GM18505 (cell line): ENCODE results near the gene EDEM1.

Experiments
- ATAC-seq: cut with Tn5 transposase; IDR thresholded peaks from one replicate; pipeline ENCODE4 v1.9.1; 2021; ENCODE audit not compliant: unreplicated experiment
- POLR2A ChIP-seq: IDR thresholded peaks from 4 replicates; pipeline ENCODE4 v1.6.1; 2011; ENCODE audit warnings: borderline replicate concordance; ENCODE audit not compliant: insufficient read depth, insufficient read length; ENCODE audit errors: extremely low read depth

The EDEM1 gene

DNA sequence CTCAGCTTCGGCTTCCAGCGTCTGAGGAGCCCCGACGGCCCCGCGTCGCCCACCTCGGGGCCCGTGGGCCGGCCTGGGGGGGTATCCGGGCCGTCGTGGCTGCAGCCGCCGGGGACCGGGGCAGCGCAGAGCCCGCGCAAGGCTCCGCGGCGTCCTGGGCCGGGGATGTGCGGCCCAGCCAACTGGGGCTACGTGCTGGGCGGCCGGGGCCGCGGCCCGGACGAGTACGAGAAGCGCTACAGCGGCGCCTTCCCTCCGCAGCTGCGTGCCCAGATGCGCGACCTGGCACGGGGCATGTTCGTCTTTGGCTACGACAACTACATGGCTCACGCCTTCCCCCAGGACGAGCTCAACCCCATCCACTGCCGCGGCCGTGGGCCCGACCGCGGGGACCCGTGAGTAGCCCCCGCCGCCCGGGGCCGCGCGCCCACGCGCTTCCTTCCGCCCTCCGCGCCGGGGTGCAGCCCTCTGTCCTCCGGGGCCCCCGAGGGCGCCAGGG lies 462 bp downstream of the EDEM1 start:
- TF ChIP-seq POLR2A: no peak
- ATAC-seq: peak; percentile 10

DNA sequence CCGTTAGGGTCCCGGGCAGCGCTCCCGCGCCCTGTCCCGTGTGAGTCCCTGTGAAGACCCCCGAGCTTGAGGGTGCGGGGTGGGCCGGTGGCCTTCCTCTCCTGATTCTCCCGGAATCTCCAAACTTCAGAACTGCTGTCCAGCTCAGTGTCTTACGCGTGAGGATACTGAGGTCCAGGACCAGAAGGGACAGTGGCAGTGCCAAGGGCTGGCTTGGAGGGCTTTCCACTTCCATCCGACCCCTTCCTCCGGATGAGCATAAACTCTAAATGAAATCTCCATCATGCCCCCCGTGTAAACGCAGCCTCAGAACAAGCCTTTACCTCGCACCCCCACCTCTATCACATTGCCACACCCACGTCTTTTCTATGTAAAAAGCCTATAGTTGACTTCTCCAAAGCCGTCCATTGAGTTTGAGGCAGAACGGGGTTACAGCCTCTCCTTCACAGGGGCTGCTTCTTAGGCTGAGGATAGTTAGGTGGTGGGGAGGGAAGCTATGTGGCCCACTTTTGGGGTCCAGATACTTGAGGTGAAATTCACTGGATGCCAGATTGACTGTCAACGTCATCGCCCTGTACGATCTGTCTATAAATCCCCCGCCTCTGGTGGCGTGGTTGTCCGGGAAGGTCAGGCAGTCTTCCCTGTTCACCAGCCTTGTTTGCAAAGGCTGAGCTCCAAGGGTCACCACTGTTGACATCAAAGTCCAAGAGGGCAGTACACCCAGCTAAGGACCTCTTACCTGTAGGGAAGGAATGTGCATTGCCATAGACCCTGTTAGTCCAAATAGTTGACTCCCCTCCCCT lies 1.1 kb downstream of the EDEM1 start:
- peak; percentile 53 for TF ChIP-seq POLR2A
- no peak for ATAC-seq

DNA sequence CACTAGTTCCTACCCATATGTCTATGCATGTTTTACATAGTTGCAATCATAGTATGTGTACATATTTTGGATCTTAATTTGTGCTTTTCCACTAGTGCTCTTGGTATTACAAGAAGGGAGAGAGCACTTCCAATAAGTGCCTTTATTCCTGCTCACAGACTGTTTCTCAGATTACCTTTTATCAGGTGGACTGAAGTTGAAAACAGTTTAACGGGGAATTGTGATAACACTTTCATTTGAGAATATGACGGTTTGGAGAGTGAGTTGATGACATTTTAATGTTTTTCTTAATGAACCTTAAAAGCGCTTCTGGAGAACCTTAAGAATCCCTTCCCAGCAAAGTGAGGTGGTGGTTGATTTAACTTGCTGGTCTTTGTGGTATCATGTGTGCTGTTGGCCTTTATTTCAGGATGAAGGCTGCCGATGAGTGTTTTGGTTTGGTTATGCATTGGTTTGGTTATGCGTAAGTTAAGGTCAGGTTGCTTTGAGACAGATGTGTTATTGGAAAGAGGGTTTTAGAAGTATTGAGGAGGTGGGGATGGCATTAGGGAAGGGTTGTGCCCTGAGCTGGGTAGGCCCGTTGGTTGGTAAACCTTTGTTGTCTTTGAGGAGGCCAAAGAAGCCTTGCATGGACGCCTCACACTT lies 2.8 kb downstream of the EDEM1 start:
- peak; percentile 18 for TF ChIP-seq POLR2A
- no peak for ATAC-seq

DNA sequence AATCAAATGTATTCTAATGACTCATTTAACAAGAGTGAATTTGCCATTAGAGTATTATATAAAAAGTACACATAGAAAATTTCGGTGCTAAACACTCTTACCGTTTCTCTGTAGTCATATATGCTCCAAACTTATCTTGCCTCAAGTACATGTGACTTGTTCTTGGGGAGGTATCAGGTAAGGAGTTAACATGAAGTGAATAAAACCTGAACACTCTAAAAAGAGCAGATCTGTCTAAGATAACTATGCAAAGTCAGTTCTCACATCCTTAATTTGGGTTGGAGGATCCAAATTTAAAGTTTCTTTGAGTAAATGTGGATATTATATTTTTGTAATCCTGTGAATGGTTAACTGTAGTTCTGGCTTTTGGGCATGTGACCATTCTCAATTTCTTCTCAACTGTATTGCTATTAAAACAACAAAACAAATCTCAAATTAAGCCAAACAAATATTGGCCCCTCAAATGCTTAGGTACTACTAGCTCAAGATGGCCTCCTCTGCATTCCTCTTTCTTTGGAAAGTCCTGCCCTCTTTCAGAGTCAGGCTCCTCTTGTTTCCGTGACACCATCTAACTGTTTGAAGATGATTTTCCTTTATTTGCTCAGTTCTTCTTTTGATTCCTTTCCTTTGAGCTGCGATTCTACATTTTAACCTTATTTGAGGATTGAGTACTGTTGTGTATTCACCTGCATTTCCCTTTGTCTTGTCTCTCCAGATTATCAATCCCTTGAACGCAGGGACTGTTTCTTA lies 4.2 kb downstream of the EDEM1 start:
- no peak for ATAC-seq
- peak; percentile 43 for TF ChIP-seq POLR2A

DNA sequence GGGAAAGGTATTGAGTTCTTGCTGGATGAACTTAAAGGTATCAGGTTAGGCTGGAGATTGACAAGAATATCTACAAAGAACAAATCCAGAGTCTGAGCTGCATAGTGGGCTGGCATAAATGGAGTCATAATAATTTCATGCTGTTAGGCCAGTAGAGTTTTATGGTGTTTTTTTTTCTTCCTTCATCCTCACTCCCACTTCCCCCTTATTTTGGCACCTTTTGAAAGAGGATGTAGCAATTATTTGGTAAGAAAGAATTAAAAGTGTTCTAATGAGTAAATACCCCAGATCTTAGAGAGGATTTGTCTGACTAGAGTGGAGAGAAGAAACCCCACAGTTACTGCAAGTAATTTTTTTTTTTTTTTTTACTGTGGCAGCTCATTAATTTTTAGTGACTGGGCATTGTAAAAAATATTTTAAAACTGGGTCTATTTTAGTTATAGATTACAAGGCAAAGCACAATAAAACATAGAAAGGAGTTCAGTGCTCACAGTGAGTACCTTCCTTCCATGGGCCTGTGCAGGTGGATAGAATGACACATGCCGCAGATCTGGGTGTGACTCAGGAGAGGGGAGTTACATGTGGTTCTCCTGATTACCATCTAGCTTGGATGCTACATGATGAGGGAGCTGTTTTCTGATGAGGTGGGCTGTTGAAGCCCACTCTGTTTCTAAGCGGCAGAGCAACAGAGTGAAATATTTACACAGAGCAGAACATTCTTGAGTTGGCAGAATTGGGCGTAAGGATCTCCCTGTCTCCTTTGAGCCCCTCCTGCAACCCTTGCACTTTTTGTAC lies 5.3 kb downstream of the EDEM1 start:
- no peak for ATAC-seq
- TF ChIP-seq POLR2A: no peak

DNA sequence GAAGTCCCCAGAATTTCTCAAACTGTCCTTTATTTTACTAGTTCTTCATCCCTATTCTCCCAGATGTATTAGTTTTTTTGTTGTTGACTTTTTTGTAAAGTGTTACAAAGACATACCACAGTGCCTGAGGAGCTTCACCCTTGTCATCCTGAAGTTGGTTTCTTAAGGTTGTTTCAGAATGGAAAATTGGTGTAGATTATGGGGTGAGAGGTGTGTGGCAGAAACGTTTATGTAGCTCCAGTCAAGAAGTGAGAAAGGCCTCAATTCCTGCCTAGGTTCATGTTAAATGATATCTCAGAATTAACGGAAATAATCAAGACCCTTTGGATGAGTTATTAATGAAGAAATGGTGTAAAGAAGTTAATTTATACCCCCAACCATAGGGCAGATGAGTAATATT lies 6.8 kb downstream of the EDEM1 start:
- no peak for ATAC-seq
- TF ChIP-seq POLR2A: no peak

DNA sequence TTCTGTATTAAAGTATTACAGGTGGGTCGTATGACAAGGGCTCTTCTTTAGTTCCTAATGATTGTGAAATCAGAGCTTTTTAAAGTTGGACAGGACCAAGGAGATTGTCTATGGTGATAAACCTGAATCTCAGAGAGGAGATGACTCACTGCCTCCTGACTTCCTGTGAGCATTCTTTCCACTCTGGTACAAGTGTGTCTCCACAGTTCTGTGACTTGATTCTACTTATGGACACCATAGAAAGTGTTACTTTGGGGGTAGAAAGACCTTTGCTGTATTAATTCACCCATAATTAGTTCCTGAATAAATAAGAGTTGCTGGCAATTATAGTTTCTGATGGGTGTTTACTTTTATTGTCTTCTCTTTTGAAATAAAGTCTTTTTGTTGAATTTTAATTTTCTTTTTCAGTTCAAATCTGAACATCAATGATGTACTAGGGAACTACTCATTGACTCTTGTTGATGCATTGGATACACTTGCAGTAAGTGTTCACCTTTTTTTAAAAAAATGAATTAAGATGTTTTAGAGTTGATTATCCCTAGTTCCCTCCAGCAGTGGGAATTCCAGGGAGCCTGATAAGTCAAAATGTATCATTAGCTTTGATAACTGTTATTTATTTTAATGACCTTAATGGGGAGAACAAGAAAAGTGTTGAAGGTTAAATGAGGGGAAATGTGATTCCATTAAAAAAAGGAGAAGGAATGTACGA lies 7.4 kb downstream of the EDEM1 start:
- TF ChIP-seq POLR2A: no peak
- ATAC-seq: peak; percentile 43

DNA sequence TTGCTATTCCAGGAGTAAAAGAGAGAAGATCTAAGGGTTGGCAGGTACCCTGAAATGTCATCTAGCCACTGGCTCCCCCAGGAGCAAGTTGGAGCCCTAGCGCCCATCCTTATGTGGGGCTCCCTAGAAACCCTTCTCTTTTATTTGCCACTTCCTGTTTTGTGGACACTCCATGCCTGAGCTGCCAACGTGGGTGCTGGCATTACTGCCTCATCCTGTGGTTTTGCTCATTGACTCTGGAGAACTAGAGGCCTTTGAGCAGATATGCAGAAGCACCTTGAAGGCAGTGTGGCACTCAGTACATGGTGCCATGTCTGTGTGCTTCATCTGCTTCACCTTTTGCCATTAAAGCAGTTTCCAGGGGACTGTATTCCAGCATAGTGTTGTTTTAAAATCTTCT lies 8.1 kb downstream of the EDEM1 start:
- no peak for ATAC-seq
- TF ChIP-seq POLR2A: peak; percentile 15

DNA sequence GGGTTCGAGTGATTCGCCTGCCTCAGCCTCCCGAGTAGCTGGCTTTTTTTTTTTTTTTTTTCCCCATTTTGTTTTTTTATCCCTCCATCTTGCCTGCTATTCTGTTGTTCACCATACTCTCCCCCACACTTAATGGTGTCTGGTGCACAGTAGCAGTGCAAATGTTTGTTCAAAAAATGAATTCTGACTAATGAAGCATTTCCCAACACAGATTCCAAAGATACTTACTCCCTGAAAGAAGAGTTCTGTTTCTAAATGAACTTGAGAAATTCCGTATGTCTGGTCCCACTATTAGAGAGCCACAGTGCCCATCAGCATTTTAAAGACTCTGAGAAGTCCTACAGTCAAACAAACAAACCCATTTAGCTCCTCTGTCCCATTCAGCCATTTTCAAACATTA lies 9.5 kb downstream of the EDEM1 start:
- ATAC-seq: no peak
- no peak for TF ChIP-seq POLR2A

DNA sequence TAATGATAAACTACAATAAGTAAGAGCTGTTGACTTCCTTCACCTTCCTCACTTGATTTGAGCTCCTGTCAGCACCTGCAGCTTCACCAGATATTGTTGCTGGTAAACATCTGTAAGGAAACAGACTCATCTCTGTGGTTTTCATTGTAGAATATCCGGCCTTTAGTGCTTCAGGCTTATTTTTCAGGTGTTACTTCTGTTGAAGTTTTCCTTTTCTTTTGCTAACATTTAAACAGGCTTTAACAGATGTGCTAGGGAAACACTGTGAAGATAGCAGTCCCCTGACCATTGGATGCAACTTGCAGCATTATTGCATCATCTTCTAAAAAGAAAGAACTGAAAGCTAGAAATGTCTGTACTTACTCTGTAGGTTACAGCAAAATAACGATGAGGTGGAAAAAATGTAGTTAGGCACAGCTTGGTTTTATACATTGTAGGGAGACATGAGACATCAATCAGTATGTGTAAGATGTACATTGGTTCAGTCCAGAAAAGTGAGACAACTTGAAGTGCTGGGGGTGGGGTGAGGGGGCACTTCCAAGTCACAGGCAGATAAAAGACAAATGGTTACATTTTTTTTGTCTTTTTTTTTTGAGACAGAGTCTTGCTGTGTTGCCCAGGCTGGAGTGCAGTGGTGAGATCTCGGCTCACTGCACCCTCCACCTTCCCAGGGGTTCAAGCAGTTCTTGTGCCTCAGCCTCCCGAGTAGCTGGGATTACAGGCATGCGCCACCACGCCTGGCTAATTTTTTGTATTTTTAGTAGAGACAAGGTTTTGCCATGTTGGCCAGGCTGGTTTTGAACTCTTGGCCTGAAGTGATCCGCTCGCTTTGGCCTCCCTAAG lies 10.2 kb downstream of the EDEM1 start:
- peak; percentile 70 for ATAC-seq
- no peak for TF ChIP-seq POLR2A

DNA sequence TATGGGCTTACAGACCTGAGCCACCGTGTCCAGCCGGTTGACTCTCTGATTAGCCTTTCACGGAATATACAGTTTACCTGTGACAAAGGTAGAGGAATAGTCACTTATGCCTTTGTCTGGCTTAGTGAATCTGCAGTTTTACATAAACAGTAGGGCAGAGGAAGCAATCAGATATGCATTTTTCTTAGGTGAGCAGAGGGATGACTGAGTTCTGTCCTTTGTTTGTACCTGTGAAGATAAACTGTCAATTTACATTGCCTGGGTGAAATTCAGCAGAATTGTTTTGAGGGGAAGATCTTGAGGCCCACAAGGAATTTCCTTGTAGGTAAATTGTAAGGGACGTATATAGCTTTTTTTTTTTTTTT lies 10.8 kb downstream of the EDEM1 start:
- no peak for ATAC-seq
- no peak for TF ChIP-seq POLR2A

DNA sequence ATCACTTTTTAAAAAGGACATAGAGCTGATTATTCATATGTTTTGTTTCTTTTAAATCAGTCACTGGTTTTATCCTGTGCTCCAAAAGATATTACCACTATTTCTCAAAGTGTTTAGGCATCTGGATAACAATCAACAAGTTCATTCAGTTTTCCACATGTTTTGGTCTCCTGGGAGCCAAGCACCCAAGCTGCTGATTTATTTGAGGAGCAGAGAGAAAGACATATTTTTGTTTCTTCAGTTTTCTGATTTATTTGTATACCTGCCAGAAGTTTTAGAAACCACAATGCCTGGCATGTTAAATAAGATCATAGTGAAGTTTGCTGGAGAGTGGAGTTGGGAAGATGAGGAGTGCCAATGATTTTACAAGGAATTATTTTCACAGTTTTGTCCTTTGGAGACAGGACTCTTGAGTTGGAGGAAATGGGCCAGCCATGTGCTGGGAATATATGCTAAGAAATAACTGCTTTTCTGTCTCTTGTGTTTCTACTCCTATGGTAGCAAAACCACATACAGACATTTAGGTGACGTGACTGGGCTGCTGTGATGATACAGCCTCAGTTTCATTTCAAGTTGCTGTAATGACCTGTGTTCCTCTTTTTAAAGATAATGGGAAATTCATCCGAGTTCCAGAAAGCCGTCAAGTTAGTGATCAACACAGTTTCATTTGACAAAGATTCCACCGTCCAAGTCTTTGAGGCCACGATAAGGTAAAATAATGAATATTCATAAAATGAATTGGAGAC lies 11.7 kb downstream of the EDEM1 start:
- TF ChIP-seq POLR2A: no peak
- peak; percentile 33 for ATAC-seq

DNA sequence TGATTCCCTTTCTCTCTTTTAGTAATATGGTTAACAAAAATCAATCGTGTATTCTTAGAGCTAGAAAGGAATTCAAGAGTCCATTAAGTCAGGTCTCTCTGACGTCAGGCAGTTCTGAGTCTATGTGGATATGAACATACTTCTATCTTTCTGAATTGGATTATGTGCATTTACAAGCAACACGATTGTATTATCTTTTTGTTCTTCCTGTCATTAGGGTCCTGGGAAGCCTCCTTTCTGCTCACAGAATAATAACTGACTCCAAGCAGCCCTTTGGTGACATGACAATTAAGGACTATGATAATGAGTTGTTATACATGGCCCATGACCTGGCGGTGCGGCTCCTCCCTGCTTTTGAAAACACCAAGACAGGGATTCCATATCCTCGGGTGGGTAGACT lies 14.0 kb downstream of the EDEM1 start:
- TF ChIP-seq POLR2A: no peak
- no peak for ATAC-seq
